Hematopoietic multipotent progenitor cell treated with erythropoietin and hydrocortisone succinate and interleukin-3 and kit ligand, for 8 days (in vitro differentiated cells): Measurements from ENCODE around the gene LAMTOR1.

Experiments used
- DNase-seq: peaks from one replicate; pipeline ENCODE4 v3.0.0-alpha.2; 2015

Gene LAMTOR1

DNA sequence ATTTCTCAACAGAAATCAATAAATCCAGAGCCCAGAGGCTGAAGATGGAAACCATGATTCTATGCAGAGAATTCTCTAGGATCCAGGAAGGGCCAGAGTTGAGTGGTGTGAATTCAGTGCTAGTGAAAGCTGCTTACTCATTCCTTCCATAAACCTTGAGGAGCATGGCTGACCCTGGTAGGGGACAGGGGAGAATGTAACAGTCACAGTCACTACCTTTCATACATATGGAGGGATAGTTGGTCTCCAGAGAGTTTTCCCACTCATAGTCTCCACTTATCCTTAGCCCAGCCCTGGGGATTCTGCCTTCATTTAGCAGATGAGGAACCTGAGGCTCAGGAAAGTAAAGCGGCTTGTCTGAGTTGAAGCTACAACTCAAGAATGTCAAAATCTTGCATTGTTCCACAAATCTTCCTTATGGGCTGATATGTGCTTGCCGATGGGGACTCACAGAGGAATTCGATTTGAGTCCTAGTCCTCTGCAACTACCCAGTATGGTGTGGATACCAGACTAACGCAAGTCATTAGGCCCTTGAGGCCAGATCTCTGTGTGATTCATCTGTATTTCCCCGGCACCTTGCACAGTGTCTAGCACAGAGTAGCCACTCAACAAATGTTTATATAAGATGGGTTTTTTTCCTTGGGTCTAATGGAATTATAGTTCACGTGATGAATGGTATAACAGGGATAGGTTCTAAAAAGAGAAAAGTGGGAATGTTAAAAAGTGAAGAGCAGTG lies 13.1 kb upstream of the LAMTOR1 start:
- DNase-seq: no peak

GRCh38 chr11:72114570-72114969 lies 11.5 kb upstream of the LAMTOR1 start:
- no peak for DNase-seq

GRCh38 chr11:72112978-72113808 lies 10.1 kb upstream of the LAMTOR1 start:
- DNase-seq: no peak

GRCh38 chr11:72112143-72112977 lies 9.3 kb upstream of the LAMTOR1 start, which contains the start of gene ANAPC15:
TSS of gene ANAPC15 (minus strand) at chr11:72112695. CDS start at chr11:72111276, 1,419 bp downstream.
- peak; percentile 100 for DNase-seq

DNA sequence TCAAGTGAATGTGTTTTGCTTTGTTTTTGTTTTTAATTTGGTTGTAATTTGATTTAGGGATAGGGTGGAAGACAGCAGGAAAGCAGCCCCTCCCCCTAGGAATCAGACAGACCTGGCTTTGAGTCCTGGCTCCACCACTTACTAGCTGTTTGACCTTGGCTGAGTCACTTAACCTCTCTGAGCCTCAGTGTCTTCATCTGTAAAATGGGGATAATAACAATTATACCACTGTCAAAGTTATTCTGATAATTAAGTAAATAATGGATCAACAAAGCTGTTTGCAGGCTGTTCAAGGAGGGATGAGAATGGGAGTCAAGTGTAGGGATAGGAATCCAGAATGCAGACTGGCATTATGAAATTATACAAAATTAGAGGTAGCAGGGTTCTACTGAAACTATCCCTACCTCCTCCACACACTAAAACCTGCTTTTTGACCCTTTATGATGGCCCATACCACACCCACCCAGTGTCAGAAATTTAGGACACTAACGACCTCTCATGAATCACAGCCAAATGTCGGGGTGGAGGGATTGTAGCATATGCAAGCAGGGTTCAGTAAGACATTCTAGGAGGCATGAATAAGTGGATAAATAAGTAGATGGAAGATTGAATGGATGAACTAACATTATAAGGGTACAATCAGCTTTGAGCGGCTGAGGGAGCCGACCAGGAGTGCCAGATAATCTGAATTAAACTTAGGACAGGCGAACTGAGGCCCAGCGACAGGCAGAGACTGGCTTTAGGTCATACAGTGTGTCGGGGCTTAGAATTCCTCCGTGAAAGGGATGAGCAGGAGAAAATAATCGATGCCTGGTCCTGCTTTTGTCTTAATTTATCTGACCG lies 8.4 kb upstream of the LAMTOR1 start:
- no peak for DNase-seq

DNA sequence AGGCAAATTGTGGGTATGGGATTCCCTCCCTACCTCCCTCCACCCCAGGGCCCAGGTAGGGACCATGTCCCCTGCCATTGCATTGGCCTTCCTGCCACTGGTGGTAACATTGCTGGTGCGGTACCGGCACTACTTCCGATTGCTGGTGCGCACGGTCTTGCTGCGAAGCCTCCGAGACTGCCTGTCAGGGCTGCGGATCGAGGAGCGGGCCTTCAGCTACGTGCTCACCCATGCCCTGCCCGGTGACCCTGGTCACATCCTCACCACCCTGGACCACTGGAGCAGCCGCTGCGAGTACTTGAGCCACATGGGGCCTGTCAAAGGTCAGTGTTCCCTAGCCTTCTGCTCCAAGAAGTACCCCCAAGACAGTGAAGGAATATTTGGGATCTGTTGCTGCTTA lies 2.8 kb upstream of the LAMTOR1 start, which contains the start of gene TOMT:
TOMT (plus strand) TSS at position 37 of the 400 bp plus-strand sequence; CDS start at position 65, 28 bp downstream.
- no peak for DNase-seq

GRCh38 chr11:72103754-72104167 lies 664 bp upstream of the LAMTOR1 start:
- no peak for DNase-seq

GRCh38 chr11:72102631-72102945 lies 509 bp downstream of the LAMTOR1 start:
- DNase-seq: no peak

GRCh38 chr11:72102162-72102561 lies 935 bp downstream of the LAMTOR1 start:
- DNase-seq: peak; percentile 31

DNA sequence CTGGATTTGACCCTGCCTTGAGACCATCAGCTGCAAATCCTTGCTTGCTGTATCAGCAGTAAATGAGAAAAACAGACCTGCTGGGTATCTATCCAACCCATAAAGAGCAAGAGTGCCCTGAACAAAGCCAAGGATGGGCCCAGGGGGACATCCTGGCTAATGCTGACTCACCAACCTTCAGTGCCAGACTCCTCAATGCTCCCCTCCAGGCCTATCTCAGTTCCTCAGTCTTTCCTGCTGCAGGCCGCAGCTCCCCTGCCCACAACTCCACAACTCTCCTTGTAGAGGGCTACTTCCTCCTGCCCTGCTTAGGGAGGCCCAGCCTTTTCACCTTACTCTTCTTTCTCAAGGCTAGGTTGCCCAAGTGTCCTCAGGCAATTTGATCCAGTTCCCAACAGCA lies 2.6 kb downstream of the LAMTOR1 start:
- peak; percentile 84 for DNase-seq

DNA sequence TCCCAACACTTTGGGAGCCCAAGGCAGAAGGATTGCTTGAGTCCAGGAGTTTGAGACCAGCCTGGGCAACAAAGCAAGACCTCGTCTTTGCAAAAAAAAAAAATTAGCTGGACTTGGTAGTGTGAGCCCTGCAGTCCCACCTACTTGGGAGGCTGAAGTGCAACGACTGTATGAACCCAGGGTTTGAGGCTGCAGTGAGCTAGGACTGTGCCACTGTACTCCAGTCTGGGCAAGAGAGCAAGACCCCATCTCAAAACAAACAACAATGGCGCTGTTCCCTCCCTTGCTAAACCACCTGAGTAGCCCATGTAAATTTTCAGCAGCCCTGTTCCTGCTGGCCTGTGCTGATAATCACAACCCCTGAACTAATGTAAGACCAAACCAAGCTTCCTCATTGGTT lies 3.1 kb downstream of the LAMTOR1 start:
- no peak for DNase-seq

DNA sequence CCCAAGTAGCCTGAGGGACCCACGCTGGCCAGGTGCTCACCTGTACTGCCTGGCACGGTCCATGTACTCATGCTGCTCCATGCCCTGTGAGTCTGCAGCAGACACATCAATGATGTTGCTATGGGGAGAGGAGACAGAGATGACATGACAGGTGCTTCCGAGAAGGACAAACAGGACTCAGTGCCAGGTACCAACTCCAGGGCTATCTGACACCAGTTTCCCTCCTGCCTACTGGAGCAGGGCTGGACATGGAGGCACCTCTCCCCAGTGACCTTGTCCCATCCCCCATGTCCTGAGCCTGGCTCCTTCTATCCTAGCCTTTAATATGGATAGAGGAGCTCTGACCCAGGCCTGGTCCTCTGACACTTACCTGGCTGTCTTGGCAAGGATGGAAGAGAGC lies 4.4 kb downstream of the LAMTOR1 start:
- no peak for DNase-seq

- DNase-seq: peak; percentile 82
These were observed 11.8 kb downstream of the LAMTOR1 start for GRCh38 chr11:72091292-72091691.

DNA sequence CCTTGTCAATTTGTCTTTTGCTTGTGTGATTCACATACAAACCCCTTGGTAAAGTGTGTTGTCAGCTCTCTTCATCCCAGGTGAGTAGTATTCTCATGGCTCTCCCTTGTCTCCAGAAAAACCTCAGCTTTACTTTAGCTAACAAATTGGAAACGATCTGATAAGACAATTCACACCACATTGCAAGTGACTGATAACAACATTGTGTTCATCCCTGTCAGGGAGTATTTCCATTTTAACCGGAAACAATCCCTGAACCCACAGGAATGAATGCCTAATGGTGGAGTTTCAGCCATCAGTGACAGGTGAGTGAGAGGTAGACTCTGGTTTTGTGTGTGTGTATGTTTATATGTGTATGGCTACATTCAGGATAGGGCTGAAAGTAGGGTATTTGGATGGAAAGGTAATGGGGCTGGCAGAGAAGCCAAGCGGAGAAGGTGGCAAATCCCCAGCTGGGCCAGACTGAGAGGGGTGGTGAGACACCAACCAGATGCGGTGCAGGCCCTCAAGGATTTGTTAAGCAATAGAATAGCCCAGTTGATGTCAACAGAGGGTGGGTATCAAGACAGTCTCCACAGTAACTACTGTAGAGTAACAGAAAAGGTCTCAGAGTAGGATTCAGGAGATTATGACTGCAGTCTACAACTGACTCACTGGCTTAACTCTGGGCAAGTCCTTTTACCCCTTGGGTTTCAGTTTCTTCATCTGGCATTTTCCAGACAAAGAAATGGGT lies 14.9 kb downstream of the LAMTOR1 start:
- DNase-seq: no peak

GRCh38 chr11:72085621-72086351 lies 17.3 kb downstream of the LAMTOR1 start:
- DNase-seq: no peak

GRCh38 chr11:72084965-72085364 lies 18.1 kb downstream of the LAMTOR1 start:
- DNase-seq: no peak

GRCh38 chr11:72084076-72084475 lies 19.0 kb downstream of the LAMTOR1 start:
- no peak for DNase-seq

- DNase-seq: no peak
These were observed 19.7 kb downstream of the LAMTOR1 start for GRCh38 chr11:72083414-72083813.

DNA sequence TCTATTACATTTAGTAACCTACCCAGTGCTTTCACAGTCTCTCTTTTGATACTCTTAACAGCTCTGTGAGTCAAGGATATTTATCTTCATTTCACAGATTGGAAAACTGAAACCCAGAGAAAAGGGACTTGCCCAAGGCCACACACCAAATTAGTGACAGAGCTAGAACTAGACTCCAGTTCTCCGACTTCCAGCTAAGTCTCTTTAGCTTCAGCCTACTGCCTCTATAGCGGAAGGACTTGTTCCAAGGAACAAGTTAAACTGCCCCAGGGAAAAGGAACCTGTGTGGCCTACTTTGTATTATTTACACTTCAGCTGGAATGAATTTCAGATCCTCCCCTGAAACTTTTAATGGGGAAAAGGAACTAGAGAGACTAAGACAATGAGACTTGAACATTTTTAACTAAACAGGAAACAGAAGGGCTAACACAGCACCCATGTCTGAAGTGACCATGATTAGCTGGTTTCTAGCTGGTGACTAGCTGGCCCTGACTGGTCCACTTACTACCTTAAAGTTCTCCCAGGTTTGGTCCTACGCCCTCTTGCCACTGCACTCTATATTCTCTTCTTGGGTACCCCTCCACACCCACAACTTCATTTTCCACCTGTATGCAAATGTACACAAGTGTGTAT lies 21.2 kb downstream of the LAMTOR1 start:
- DNase-seq: no peak

DNA sequence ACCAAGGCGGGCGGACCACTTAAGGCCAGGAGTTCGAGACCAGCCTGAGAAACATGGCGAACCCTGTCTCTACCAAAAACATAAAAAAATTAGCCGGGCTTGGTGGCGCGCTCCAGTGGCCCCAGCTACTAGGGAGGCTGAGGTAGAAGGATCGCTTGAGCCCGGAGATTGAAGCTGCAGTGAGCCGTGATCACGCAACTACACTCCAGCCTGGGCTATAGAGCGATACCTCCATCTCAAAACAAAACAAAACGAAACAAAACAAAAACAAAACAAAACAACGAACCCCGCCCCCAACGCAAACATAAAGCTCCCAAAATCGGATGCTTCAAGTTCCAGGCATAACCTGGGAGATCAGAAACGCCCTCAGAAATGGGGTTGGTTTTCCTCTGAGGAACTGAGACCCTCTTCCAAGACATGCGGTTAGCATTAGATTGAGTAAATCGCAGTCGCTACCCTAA lies 21.9 kb downstream of the LAMTOR1 start:
- DNase-seq: no peak
